Measurements from ENCODE around the gene RBM44.
A peak's percentile ranks its signal among the peaks of the same experiment; 100 is the strongest.
"Not testable (repeated sequence)": the region's sequence is repeated elsewhere in the genome, so short reads cannot be mapped to it uniquely, and the experiment has no call there.

RBM44 gene

GRCh38 chr2:237773826-237774225, 24.8 kb upstream of the RBM44 start:
- H3K4me3 ChIP-seq (ENCODE audit: low read length): no peak overlapping the region
- no peak for DNase-seq (ENCODE audit: low read depth, low spot score)

- no peak overlapping the region for H3K4me3 ChIP-seq (ENCODE audit: low read length)
- peak; percentile 57 for DNase-seq (ENCODE audit: low read depth, low spot score)
These were observed 23.6 kb upstream of the RBM44 start for GRCh38 chr2:237774811-237775553.

- DNase-seq (ENCODE audit: low read depth, low spot score): peak; percentile 80
- H3K4me3 ChIP-seq (ENCODE audit: low read length): no peak overlapping the region
These were observed 19.1 kb upstream of the RBM44 start for GRCh38 chr2:237779521-237779920.

DNA sequence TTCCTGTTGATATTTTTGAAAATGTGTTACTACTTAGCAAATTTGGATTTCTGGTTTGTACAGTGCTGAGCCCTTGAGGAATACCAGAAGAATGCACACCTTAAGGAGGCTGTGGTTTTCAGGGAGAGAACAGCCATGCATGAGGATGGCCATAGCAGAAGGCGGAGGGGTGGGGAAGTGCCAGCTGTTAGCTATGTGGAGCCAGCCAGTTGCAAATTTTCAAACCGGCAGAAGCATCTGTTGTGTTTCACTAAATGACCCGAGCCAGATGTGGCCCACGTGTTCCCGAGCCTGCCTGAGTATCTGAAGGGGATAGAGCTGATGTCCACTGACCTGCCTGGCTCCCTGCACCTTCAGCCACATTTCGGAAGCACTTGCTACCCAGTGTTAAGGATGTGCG, 16.4 kb upstream of the RBM44 start:
- no peak overlapping the region for H3K4me3 ChIP-seq (ENCODE audit: low read length)
- no peak for DNase-seq (ENCODE audit: low read depth, low spot score)

GRCh38 chr2:237783678-237784077, 14.9 kb upstream of the RBM44 start:
- not testable (repeated sequence) for H3K4me3 ChIP-seq (ENCODE audit: low read length); DNase-seq (ENCODE audit: low read depth, low spot score)

GRCh38 chr2:237786936-237787335, 11.6 kb upstream of the RBM44 start:
- DNase-seq (ENCODE audit: low read depth, low spot score): no peak
- H3K4me3 ChIP-seq (ENCODE audit: low read length): no peak overlapping the region

- DNase-seq (ENCODE audit: low read depth, low spot score): no peak
- no peak overlapping the region for H3K4me3 ChIP-seq (ENCODE audit: low read length)
These were observed 8.2 kb upstream of the RBM44 start for GRCh38 chr2:237790353-237790752.

DNA sequence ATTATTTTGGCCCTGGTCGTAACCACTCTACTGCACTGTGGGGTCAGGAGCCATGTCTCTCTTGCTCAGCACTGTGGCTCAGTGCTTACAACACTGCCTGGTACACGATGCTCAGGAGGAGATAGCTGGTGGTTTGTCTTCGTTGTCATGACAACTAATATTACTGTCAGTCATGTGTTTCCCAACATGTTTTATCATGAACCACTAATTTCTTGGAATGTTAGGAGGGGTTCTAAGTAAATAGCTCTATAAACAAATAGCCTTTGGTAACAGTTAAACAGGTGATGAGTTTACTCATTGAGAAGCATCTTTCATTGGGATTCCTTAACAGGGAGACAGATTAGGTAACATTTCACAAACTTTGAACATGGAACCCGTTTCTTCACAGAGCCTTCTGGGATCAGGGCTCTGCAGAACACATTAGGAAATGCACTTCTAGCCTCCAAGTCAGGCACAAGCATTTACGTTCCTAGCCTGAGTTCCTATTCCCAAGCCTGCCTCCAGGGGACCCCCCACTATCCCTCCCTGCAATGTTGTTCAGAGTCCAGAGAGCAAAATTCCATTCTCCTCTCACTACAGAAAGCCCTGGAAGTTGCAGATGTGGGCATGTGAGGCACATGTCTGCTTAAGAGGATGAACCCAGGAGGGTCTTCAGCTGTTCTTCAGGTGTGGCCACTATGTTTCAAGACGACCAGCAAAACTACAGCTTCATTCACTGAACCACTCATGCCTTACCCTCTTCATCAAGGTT, 6.4 kb upstream of the RBM44 start:
- no peak overlapping the region for H3K4me3 ChIP-seq (ENCODE audit: low read length)
- DNase-seq (ENCODE audit: low read depth, low spot score): no peak

DNA sequence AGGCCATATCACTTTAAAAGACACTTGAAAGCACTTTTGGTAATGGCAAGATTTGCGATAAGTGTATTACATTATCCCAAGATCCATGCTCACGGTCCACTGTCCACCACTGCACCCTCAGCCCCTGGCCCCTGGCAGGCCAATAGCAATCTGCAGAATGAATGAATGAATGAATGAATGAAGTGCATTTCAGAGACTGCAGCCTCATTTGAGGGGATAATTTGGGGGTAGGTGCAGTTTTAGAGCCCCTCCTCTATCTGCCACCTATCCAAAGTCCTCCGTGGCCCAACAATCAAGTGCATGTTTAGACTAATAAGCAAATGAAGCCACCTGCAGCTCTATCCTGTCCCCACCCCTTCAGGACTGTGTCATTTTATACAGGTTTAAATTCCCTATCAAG, 1.3 kb upstream of the RBM44 start:
- H3K4me3 ChIP-seq (ENCODE audit: low read length): no peak overlapping the region
- no peak for DNase-seq (ENCODE audit: low read depth, low spot score)

GRCh38 chr2:237799060-237799428, 465 bp downstream of the RBM44 start:
- no peak overlapping the region for H3K4me3 ChIP-seq (ENCODE audit: low read length)
- no peak for DNase-seq (ENCODE audit: low read depth, low spot score)

DNA sequence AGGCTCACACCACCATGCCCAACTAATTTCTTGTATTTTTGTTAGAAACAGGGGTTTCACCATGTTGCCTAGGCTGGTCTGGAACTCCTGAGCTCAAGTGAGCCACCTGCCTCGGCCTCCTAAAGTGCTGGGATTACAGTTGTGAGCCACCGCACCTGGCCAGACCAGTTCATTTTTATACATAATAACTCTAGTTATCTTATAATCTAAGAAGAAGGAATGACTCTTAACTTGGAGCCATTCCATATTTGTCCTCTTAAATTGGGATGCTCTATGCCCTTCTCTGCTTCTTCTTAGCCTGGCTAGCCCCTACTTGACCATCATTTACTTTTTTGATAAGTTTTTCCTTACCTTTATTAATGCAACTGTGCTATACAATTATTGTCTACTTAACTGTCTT, 2.9 kb downstream of the RBM44 start:
- no peak for DNase-seq (ENCODE audit: low read depth, low spot score)
- H3K4me3 ChIP-seq (ENCODE audit: low read length): no peak overlapping the region

GRCh38 chr2:237806334-237806733, 7.8 kb downstream of the RBM44 start:
- DNase-seq (ENCODE audit: low read depth, low spot score): no peak
- H3K4me3 ChIP-seq (ENCODE audit: low read length): no peak overlapping the region

- no peak overlapping the region for H3K4me3 ChIP-seq (ENCODE audit: low read length)
- peak; percentile 32 for DNase-seq (ENCODE audit: low read depth, low spot score)
These were observed 17.1 kb downstream of the RBM44 start for GRCh38 chr2:237815637-237816036.

GRCh38 chr2:237816531-237816930, 18.0 kb downstream of the RBM44 start:
- DNase-seq (ENCODE audit: low read depth, low spot score): no peak
- no peak overlapping the region for H3K4me3 ChIP-seq (ENCODE audit: low read length)

DNA sequence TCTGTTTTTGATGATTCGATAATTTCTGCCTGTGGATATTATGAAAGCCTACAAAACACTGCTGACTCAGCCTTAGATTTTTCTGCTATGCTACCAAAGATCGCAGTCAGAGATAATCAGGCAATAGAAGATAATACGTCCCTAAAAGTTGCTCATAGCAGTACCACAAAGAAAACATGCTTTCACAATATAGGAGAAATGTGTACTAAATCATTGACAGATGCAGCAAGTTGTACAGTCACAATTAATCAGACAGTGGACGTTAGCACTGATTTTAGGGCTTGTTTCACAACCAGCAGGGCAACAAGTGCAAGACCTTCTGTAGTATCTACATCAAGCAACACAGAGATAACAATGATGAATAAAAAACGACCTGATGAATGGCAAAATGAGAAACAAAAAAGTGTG, 19.5 kb downstream of the RBM44 start:
- DNase-seq (ENCODE audit: low read depth, low spot score): no peak

GRCh38 chr2:237819231-237819630, 20.7 kb downstream of the RBM44 start:
- DNase-seq (ENCODE audit: low read depth, low spot score): no peak
- no peak overlapping the region for H3K4me3 ChIP-seq (ENCODE audit: low read length)

More for the DNA sequence above, 19.5 kb downstream of the RBM44 start:
- H3K4me3 ChIP-seq (ENCODE audit: low read length): no peak overlapping the region

GRCh38 chr2:237820421-237820820, 21.8 kb downstream of the RBM44 start:
- DNase-seq (ENCODE audit: low read depth, low spot score): no peak
- H3K4me3 ChIP-seq (ENCODE audit: low read length): no peak overlapping the region

- no peak overlapping the region for H3K4me3 ChIP-seq (ENCODE audit: low read length)
- no peak for DNase-seq (ENCODE audit: low read depth, low spot score)
These were observed 25.0 kb downstream of the RBM44 start for GRCh38 chr2:237823544-237823943.

DNA sequence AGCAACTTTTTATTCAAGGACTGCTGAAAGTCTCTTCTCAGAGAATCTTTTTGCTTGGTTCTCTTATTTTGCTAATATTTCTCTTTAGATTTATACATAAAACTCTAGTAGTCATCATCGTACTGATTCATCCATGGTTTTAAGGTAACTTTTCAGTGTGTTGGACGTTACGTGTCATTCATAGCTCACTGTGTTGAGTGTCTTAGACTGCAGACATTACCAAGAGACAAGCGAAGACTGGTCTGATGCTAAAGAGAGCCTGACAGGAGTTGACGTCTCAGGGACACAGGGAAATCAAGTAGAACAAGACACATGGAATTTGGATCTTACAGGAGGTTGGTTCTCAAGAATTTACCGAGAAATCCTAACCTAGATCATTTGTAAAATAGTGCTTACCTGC, 25.5 kb downstream of the RBM44 start:
- no peak overlapping the region for H3K4me3 ChIP-seq (ENCODE audit: low read length)
- DNase-seq (ENCODE audit: low read depth, low spot score): no peak

DNA sequence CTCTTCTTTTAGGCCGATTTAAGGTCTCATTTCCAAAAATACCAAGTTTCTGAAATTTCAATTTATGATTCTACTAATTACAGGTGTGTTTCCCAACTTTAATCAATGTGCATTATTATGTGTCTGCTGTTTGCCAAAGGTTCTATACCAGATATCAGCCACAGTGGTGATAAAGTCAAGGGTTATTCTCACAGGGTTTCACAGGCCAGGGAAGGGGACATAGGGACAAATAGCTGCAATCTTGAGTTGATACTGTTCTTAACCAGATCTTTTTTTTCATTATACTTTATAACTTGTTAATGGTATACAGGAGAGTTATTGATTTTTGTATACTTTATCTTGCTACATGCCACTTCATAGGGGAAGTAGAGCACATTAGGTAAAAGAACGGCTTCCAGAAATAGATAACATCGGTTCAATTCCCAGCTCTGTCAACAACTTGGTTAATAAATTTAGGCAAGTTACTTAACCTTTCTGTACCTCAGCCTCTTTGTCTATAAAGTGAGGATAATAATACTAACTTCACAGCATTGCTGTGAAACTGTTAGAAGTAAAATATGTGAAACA, 28.9 kb downstream of the RBM44 start:
- no peak overlapping the region for H3K4me3 ChIP-seq (ENCODE audit: low read length)
- DNase-seq (ENCODE audit: low read depth, low spot score): no peak

All from Jurkat, Clone E6-1 (cell line).